HUES48 (cell line): ENCODE results near the gene AQP6.

Experiments
- H3K27ac ChIP-seq: one replicate; pipeline ENCODE4 v1.7.0; 2013; ENCODE audit warnings: low read depth, low read length, inconsistent platforms
- H3K27me3 ChIP-seq: 2 replicates; pipeline ENCODE4 v1.6.1; 2013; ENCODE audit warnings: mild to moderate bottlenecking, low read length; ENCODE audit not compliant: control insufficient read depth, insufficient read depth
- H3K36me3 ChIP-seq: 2 replicates; pipeline ENCODE4 v1.6.1; 2013; ENCODE audit warnings: low read length; ENCODE audit not compliant: control insufficient read depth, insufficient read depth
- H3K4me1 ChIP-seq: 2 replicates; pipeline ENCODE4 v1.6.1; 2013; ENCODE audit warnings: mild to moderate bottlenecking, low read length; ENCODE audit not compliant: control insufficient read depth, insufficient read depth
- H3K4me3 ChIP-seq: 2 replicates; pipeline ENCODE4 v1.5.1; 2013; ENCODE audit warnings: mild to moderate bottlenecking, low read depth, low read length
- H3K9ac ChIP-seq: 2 replicates; pipeline ENCODE4 v1.6.1; 2013; ENCODE audit warnings: mild to moderate bottlenecking, low read depth, low read length, moderate library complexity
- H3K9me3 ChIP-seq: 2 replicates; pipeline ENCODE4 v1.6.1; 2013; ENCODE audit warnings: low read length; ENCODE audit not compliant: control insufficient read depth, insufficient read depth

Gene AQP6

DNA sequence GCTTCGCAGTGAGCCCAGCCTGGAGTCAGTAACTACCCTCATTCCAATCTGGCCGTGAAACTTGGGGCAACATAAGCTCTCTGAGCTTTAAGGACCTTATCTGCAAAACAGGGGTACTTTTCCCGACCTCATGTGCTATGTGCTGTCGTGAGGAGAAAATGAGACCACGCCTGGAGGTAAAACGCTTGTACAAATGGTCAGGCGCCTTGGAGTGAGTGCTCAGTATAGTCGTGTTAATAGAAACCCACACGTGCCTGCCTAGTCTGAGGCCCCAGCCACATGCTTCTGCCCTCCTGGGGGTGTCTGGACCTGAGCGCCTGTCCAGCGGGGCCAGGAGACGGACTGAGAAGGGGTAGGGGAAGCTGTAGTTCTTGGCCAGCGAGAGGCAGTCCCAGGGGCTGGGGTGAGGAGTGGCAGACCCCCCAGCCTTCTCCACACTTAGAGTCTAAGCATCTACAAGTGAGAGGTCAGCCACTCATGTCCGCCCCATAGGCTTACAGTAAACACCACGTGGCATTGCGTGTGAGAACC is 6.2 kb upstream of the AQP6 start:
- Histone ChIP-seq H3K27me3 (peaks cover 69% of the 10 kb centered on the region), H3K4me3 (peak overlapping the region; percentile 50; the same call in 1 of the 2 replicates), H3K36me3 (no peaks in the 10 kb centered on the region), H3K9me3 (no peaks in the 10 kb centered on the region), H3K4me1 (peaks cover 7% of the 10 kb centered on the region; the same call in 1 of the 2 replicates), H3K9ac (no peak overlapping the region), H3K27ac (no peak overlapping the region)

GRCh38 chr12:49967042-49967776 is 5.5 kb upstream of the AQP6 start:
- H3K27ac ChIP-seq, result no peak overlapping the region
- no peaks in the 10 kb centered on the region for H3K9me3 ChIP-seq

GRCh38 chr12:49967777-49968250 is 4.9 kb upstream of the AQP6 start:
- Histone ChIP-seq H3K9ac (no peak overlapping the region), H3K4me1 (peaks cover 7% of the 10 kb centered on the region; the same call in 1 of the 2 replicates), H3K4me3 (peak overlapping the region; percentile 50), H3K36me3 (no peaks in the 10 kb centered on the region), H3K27me3 (peaks cover 59% of the 10 kb centered on the region), H3K27ac (no peak overlapping the region), H3K9me3 (no peaks in the 10 kb centered on the region)

More at GRCh38 chr12:49967042-49967776, 5.5 kb upstream of the AQP6 start:
- Histone ChIP-seq H3K4me1 (peaks cover 7% of the 10 kb centered on the region; the same call in 1 of the 2 replicates), H3K9ac (no peak overlapping the region), H3K4me3 (peak overlapping the region; percentile 50), H3K27me3 (peaks cover 64% of the 10 kb centered on the region), H3K36me3 (no peaks in the 10 kb centered on the region)

- Histone ChIP-seq H3K4me1 (peaks cover 7% of the 10 kb centered on the region; the same call in 1 of the 2 replicates), H3K9ac (no peak overlapping the region), H3K27me3 (peaks cover 54% of the 10 kb centered on the region), H3K27ac (no peak overlapping the region), H3K9me3 (no peaks in the 10 kb centered on the region), H3K36me3 (no peaks in the 10 kb centered on the region), H3K4me3 (no peak overlapping the region)
These were observed 4.3 kb upstream of the AQP6 start for GRCh38 chr12:49968471-49968870.

DNA sequence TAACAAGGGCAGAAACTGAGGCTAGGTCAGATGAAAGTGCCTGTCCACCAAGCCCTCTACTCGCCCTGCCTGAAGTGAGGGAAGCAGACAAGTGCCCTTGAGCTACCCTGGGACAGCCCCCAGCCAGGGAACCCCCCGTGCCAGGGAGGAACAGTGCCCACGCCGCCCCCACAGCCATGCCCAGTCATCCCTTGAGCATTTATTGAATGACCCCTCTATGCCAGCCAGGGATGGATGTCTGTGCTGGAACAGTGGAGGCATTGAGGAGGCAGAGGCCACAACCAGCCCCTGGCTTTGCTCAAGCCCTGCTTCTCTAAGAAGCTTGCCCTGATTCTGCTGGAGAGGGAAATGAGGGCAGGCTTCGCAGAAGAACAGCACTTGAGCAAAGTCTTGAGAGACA is 3.7 kb upstream of the AQP6 start:
- H3K4me3 ChIP-seq, result no peak overlapping the region
- H3K4me1 ChIP-seq, result peaks cover 7% of the 10 kb centered on the region; the same call in 1 of the 2 replicates
- no peaks in the 10 kb centered on the region for H3K9me3 ChIP-seq
- no peaks in the 10 kb centered on the region for H3K36me3 ChIP-seq
- no peak overlapping the region for H3K9ac ChIP-seq
- H3K27ac ChIP-seq, result no peak overlapping the region
- H3K27me3 ChIP-seq, result peaks cover 49% of the 10 kb centered on the region

DNA sequence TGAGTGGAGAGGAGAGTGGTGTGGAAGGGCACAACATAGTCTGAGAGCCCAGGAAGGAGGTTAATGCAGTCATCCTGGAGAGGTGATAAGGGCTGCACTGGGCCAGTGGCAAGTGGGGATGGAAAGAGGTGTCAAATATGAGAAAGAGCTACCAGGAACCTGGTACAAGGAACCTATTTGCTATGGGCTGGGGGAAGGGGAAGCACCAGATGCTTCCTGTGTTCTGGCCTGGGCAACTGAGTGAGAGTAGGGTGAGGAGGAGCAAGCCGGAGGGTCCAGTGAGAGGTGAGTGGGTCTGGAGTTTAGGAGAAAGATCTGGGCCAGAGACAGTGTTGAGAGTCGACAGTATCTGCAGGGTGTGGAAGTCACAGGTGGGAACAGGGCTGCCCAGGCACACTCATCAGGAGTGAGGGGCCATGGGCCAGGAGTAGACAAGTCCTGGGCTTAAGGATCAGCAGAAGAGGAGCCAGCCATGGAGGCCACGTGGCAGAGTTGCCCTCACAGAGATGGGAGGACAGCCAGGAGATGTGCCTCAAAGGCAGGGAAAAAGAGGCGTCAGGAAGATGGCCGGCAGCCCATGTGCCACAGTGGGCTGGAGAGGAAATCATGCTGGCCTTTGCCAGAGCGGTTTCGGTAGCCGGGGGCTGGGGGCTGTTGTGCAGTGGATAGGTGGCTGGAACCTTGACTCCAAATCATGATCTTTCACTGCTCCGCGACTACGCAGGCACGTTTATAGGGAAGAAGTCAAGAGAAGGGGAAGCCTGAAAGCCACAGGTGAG is 2.9 kb upstream of the AQP6 start:
- Histone ChIP-seq H3K27me3 (peaks cover 41% of the 10 kb centered on the region), H3K4me1 (peaks cover 7% of the 10 kb centered on the region; the same call in 1 of the 2 replicates), H3K36me3 (no peaks in the 10 kb centered on the region), H3K9me3 (no peaks in the 10 kb centered on the region), H3K9ac (no peak overlapping the region), H3K4me3 (no peak overlapping the region), H3K27ac (no peak overlapping the region)

GRCh38 chr12:49970658-49971057 is 2.1 kb upstream of the AQP6 start:
- Histone ChIP-seq H3K27ac (no peak overlapping the region), H3K9ac (no peak overlapping the region), H3K9me3 (no peaks in the 10 kb centered on the region), H3K27me3 (peaks cover 38% of the 10 kb centered on the region), H3K4me1 (peaks cover 7% of the 10 kb centered on the region; the same call in 1 of the 2 replicates), H3K4me3 (no peak overlapping the region), H3K36me3 (no peaks in the 10 kb centered on the region)

DNA sequence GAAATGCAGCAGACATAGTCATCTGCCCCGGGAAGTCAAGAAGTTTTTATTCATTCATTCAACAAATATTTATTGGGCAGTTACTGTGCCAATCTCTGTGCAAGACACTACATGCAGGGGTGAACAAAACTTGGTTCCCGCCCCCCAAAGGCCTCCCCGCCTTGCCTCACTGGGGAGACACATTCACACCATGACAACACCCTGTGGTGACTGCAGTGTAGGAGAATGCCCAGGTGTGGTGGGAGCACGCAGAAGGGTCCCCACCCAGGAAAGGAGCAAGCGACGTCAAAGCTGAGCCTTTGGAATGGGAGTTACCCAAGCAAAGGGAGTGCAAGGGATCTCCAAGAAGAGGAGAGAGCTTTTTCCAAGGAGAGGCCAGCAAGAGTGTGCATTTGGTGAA is 1.6 kb upstream of the AQP6 start:
- Histone ChIP-seq H3K36me3 (no peaks in the 10 kb centered on the region), H3K4me3 (no peak overlapping the region), H3K27ac (no peak overlapping the region), H3K27me3 (peaks cover 38% of the 10 kb centered on the region), H3K9ac (no peak overlapping the region), H3K4me1 (peaks cover 7% of the 10 kb centered on the region; the same call in 1 of the 2 replicates), H3K9me3 (no peaks in the 10 kb centered on the region)

- Histone ChIP-seq H3K4me3 (no peak overlapping the region), H3K9ac (no peak overlapping the region), H3K27ac (no peak overlapping the region), H3K36me3 (no peaks in the 10 kb centered on the region), H3K4me1 (0 out of 2 replicates have a peak, but pooled peaks cover 2% of the 10 kb centered on the region), H3K27me3 (peaks cover 31% of the 10 kb centered on the region), H3K9me3 (no peaks in the 10 kb centered on the region)
These were observed 618 bp upstream of the AQP6 start for GRCh38 chr12:49972129-49972528.

- H3K27me3 ChIP-seq, result peaks cover 21% of the 10 kb centered on the region
- no peaks in the 10 kb centered on the region for H3K36me3 ChIP-seq
- H3K4me3 ChIP-seq, result no peak overlapping the region
- no peaks in the 10 kb centered on the region for H3K9me3 ChIP-seq
- H3K27ac ChIP-seq, result no peak overlapping the region
- H3K4me1 ChIP-seq, result no peaks in the 10 kb centered on the region
- no peak overlapping the region for H3K9ac ChIP-seq
These were observed 649 bp downstream of the AQP6 start for GRCh38 chr12:49973361-49973830.
